ENCODE measurements around the gene CAP1. TPM values are rescaled to one million over a fixed set of nuclear protein-coding genes. Genes with fewer than 3 reads are reported as not detected.

CAP1 gene
- total RNA-seq, 2 experiments from 2014 or later: 527 to 553 TPM

GRCh38 chr1:40045766-40046165 is 5.2 kb downstream of the CAP1 start:
- intact Hi-C loops (cut with DNase I, micrococcal nuclease): loop anchor here in 1 of 2 experiments (5.0 to 10.0 kb wide), 2 partner anchors 337 to 641 kb away; no protein-coding TSS in a partner anchor
- peaks cover 70% of the 10 kb centered on the region for H3K36me3 Mint-ChIP-seq (ENCODE audit: low read depth)

GRCh38 chr1:40047276-40047675 is 6.7 kb downstream of the CAP1 start:
- peak overlapping the region; percentile 33 for H3K4me3 Mint-ChIP-seq
- peak overlapping the region; percentile 90 for H3K27ac Mint-ChIP-seq
- ChIA-PET POLR2A (no interaction called here), CTCF (interaction anchor here (1.4 to 2.4 kb wide), 3 partner anchors 11 to 292 kb away, joined by 3 to 7 read pairs (median 6); no protein-coding TSS in a partner anchor)
- H3K27me3 Mint-ChIP-seq: no peaks in the 10 kb centered on the region
- no peaks in the 10 kb centered on the region for H3K9me3 Mint-ChIP-seq (ENCODE audit: low read depth)
- ATAC-seq: no peak
- intact Hi-C loops (cut with DNase I, micrococcal nuclease): loop anchor here in 1 of 2 experiments (5.0 to 10.0 kb wide), 2 partner anchors 335 to 642 kb away; no protein-coding TSS in a partner anchor
- DNase-seq: no peak
- peaks cover 70% of the 10 kb centered on the region for H3K36me3 Mint-ChIP-seq (ENCODE audit: low read depth)
- peaks cover 88% of the 10 kb centered on the region for H3K4me1 Mint-ChIP-seq

More at GRCh38 chr1:40045766-40046165, 5.2 kb downstream of the CAP1 start:
- POLR2A ChIA-PET: interaction anchor here (0.6 to 1.0 kb wide), 3 partner anchors 12 to 212 kb away, joined by 3 to 5 read pairs (median 3); no protein-coding TSS in a partner anchor
- peak overlapping the region; percentile 83 for H3K27ac Mint-ChIP-seq
- no peaks in the 10 kb centered on the region for H3K27me3 Mint-ChIP-seq
- DNase-seq (no peak), ATAC-seq (no peak)
- CTCF ChIA-PET: interaction anchor here (0.8 to 2.4 kb wide), 4 partner anchors 11 to 293 kb away, joined by 3 to 6 read pairs (median 3); no protein-coding TSS in a partner anchor
- peak overlapping the region; percentile 21 for H3K4me3 Mint-ChIP-seq
- H3K9me3 Mint-ChIP-seq (ENCODE audit: low read depth): no peaks in the 10 kb centered on the region
- peaks cover 82% of the 10 kb centered on the region for H3K4me1 Mint-ChIP-seq

- Mint-ChIP-seq H3K4me3 (peak overlapping the region; percentile 43), H3K4me1 (peaks cover 86% of the 10 kb centered on the region), H3K27me3 (no peaks in the 10 kb centered on the region), H3K9me3 (ENCODE audit: low read depth) (no peaks in the 10 kb centered on the region), H3K27ac (peak overlapping the region; percentile 90), H3K36me3 (ENCODE audit: low read depth) (peaks cover 65% of the 10 kb centered on the region)
- CTCF ChIA-PET: interaction anchor here (1.4 to 2.4 kb wide), 3 partner anchors 10 to 291 kb away, joined by 3 to 7 read pairs (median 6); no protein-coding TSS in a partner anchor
- ATAC-seq: peak; percentile 59
- DNase-seq: peak; percentile 28
- POLR2A ChIA-PET: interaction anchor here (0.6 kb wide), 1 partner anchor 421 kb away, joined by 4 read pairs; no protein-coding TSS in a partner anchor
- intact Hi-C loops (cut with DNase I, micrococcal nuclease): loop anchor here in 1 of 2 experiments (5.0 to 10.0 kb wide), 2 partner anchors 335 to 643 kb away; no protein-coding TSS in a partner anchor
Measured at GRCh38 chr1:40047769-40048168, 7.2 kb downstream of the CAP1 start.

GRCh38 chr1:40049725-40050124 is 9.2 kb downstream of the CAP1 start:
- Mint-ChIP-seq H3K4me1 (peaks cover 84% of the 10 kb centered on the region), H3K4me3 (peak overlapping the region; percentile 57), H3K27ac (peak overlapping the region; percentile 95), H3K27me3 (no peaks in the 10 kb centered on the region), H3K36me3 (ENCODE audit: low read depth) (peaks cover 70% of the 10 kb centered on the region), H3K9me3 (ENCODE audit: low read depth) (no peaks in the 10 kb centered on the region)
- DNase-seq (peak; percentile 48), ATAC-seq (peak; percentile 77)
- POLR2A ChIA-PET: interaction anchor here (1.4 kb wide), 1 partner anchor 93 kb away, joined by 4 read pairs; no protein-coding TSS in a partner anchor
- CTCF ChIA-PET: interaction anchor here (0.6 to 1.3 kb wide), 4 partner anchors 10 to 289 kb away, joined by 3 to 4 read pairs (median 4); no protein-coding TSS in a partner anchor
- intact Hi-C loops (cut with DNase I, micrococcal nuclease): loop anchor here in 1 of 2 experiments (1.0 to 10.0 kb wide), 3 partner anchors 10 to 645 kb away; no protein-coding TSS in a partner anchor

- Mint-ChIP-seq H3K9me3 (ENCODE audit: low read depth) (no peaks in the 10 kb centered on the region), H3K27me3 (no peaks in the 10 kb centered on the region), H3K36me3 (ENCODE audit: low read depth) (peaks cover 69% of the 10 kb centered on the region), H3K4me1 (peaks cover 84% of the 10 kb centered on the region), H3K4me3 (peak overlapping the region; percentile 30), H3K27ac (peak overlapping the region; percentile 89)
- DNase-seq (no peak), ATAC-seq (no peak)
- CTCF ChIA-PET: interaction anchor here (0.6 to 1.3 kb wide), 6 partner anchors 9 to 191 kb away, joined by 3 to 5 read pairs (median 4); partner anchors contain the start of gene CAP1
- POLR2A ChIA-PET: interaction anchor here (1.0 to 1.4 kb wide), 2 partner anchors 9 to 95 kb away, joined by 3 to 4 read pairs; no protein-coding TSS in a partner anchor
- intact Hi-C loops (cut with DNase I, micrococcal nuclease): no loop called here
Measured at GRCh38 chr1:40050863-40051262, 10.3 kb downstream of the CAP1 start.

- H3K27ac Mint-ChIP-seq: peak overlapping the region; percentile 24
- DNase-seq (no peak), ATAC-seq (no peak)
- peaks cover 71% of the 10 kb centered on the region for H3K36me3 Mint-ChIP-seq (ENCODE audit: low read depth)
- CTCF ChIA-PET: interaction anchor here (1.0 kb wide), 1 partner anchor 30 kb away, joined by 3 read pairs; no protein-coding TSS in a partner anchor
- no peak overlapping the region for H3K4me3 Mint-ChIP-seq
- no peaks in the 10 kb centered on the region for H3K27me3 Mint-ChIP-seq
- POLR2A ChIA-PET: interaction anchor here (0.6 kb wide), 1 partner anchor 401 kb away, joined by 4 read pairs; no protein-coding TSS in a partner anchor
- intact Hi-C loops (cut with DNase I, micrococcal nuclease): no loop called here
- H3K9me3 Mint-ChIP-seq (ENCODE audit: low read depth): peaks cover 2% of the 10 kb centered on the region
- peaks cover 89% of the 10 kb centered on the region for H3K4me1 Mint-ChIP-seq
Measured at GRCh38 chr1:40053138-40053887, 12.8 kb downstream of the CAP1 start.

- no peak for ATAC-seq
- ChIA-PET CTCF (interaction anchor here (0.6 to 1.9 kb wide), 7 partner anchors 9 to 652 kb away, joined by 3 to 6 read pairs (median 4); no protein-coding TSS in a partner anchor), POLR2A (interaction anchor here (0.5 to 0.6 kb wide), 2 partner anchors 17 to 137 kb away, joined by 4 to 6 read pairs; no protein-coding TSS in a partner anchor)
- H3K36me3 Mint-ChIP-seq (ENCODE audit: low read depth): peaks cover 77% of the 10 kb centered on the region
- H3K4me1 Mint-ChIP-seq: peaks cover 92% of the 10 kb centered on the region
- no peak for DNase-seq
- H3K27ac Mint-ChIP-seq: peak overlapping the region; percentile 90
- peaks cover 2% of the 10 kb centered on the region for H3K9me3 Mint-ChIP-seq (ENCODE audit: low read depth)
- intact Hi-C loops (cut with DNase I, micrococcal nuclease): loop anchor here in 1 of 2 experiments (5.0 kb wide), 1 partner anchor 926 kb away; no protein-coding TSS in a partner anchor
- H3K4me3 Mint-ChIP-seq: no peak overlapping the region
- no peaks in the 10 kb centered on the region for H3K27me3 Mint-ChIP-seq
Measured at GRCh38 chr1:40056519-40057309, 16.2 kb downstream of the CAP1 start.

- ATAC-seq: no peak
- H3K4me3 Mint-ChIP-seq: no peak overlapping the region
- DNase-seq: no peak
- CTCF ChIA-PET: interaction anchor here (0.6 to 2.1 kb wide), 11 partner anchors 8 to 651 kb away, joined by 3 to 6 read pairs (median 4); no protein-coding TSS in a partner anchor
- H3K4me1 Mint-ChIP-seq: peaks cover 91% of the 10 kb centered on the region
- H3K9me3 Mint-ChIP-seq (ENCODE audit: low read depth): peaks cover 2% of the 10 kb centered on the region
- no peaks in the 10 kb centered on the region for H3K27me3 Mint-ChIP-seq
- POLR2A ChIA-PET: interaction anchor here (0.5 to 0.9 kb wide), 2 partner anchors 11 to 18 kb away, joined by 3 to 6 read pairs; no protein-coding TSS in a partner anchor
- peak overlapping the region; percentile 90 for H3K27ac Mint-ChIP-seq
- peaks cover 76% of the 10 kb centered on the region for H3K36me3 Mint-ChIP-seq (ENCODE audit: low read depth)
- intact Hi-C loops (cut with DNase I, micrococcal nuclease): loop anchor here in 1 of 2 experiments (5.0 kb wide), 1 partner anchor 925 kb away; no protein-coding TSS in a partner anchor
Measured at GRCh38 chr1:40057310-40058030, 16.9 kb downstream of the CAP1 start.

- intact Hi-C loops (cut with DNase I, micrococcal nuclease): loop anchor here in 1 of 2 experiments (5.0 kb wide), 1 partner anchor 924 kb away; no protein-coding TSS in a partner anchor
- no peak overlapping the region for H3K4me3 Mint-ChIP-seq
- peak overlapping the region; percentile 90 for H3K27ac Mint-ChIP-seq
- ATAC-seq (no peak), DNase-seq (no peak)
- POLR2A ChIA-PET: interaction anchor here (0.9 kb wide), 1 partner anchor 12 kb away, joined by 3 read pairs; no protein-coding TSS in a partner anchor
- H3K4me1 Mint-ChIP-seq: peaks cover 88% of the 10 kb centered on the region
- CTCF ChIA-PET: interaction anchor here (0.6 to 2.1 kb wide), 6 partner anchors 11 to 280 kb away, joined by 3 to 6 read pairs (median 3); no protein-coding TSS in a partner anchor
- peaks cover 2% of the 10 kb centered on the region for H3K9me3 Mint-ChIP-seq (ENCODE audit: low read depth)
- H3K27me3 Mint-ChIP-seq: no peaks in the 10 kb centered on the region
- peaks cover 77% of the 10 kb centered on the region for H3K36me3 Mint-ChIP-seq (ENCODE audit: low read depth)
Measured at GRCh38 chr1:40058097-40058452, 17.5 kb downstream of the CAP1 start.

All from activated CD4-positive, alpha-beta T cell treated with anti-CD3 and anti-CD28 coated beads for 36 hours (primary cell).